Posterior cingulate gyrus (tissue), 11 donors: ENCODE data around the gene GABRD.
A peak's percentile ranks its signal among the peaks of the same experiment; 100 is the strongest.
"Not testable (repeated sequence)": the region's sequence is repeated elsewhere in the genome, so short reads cannot be mapped to it uniquely, and the experiment has no call there.

Experiments used
- DNase-seq, 10 donors: peaks; one replicate each; pipeline versions ENCODE4 v3.0.0 to v3.0.0-alpha.2; 2020 to 2021; ENCODE audit warnings: mixed read lengths in 3 of 10
- intact Hi-C: fragments of 100-400 bp; cut with DNase I; formaldehyde crosslinking; loops from one replicate; pipeline ENCODE4 v1.15.1; 2023

The GABRD gene, protein sequence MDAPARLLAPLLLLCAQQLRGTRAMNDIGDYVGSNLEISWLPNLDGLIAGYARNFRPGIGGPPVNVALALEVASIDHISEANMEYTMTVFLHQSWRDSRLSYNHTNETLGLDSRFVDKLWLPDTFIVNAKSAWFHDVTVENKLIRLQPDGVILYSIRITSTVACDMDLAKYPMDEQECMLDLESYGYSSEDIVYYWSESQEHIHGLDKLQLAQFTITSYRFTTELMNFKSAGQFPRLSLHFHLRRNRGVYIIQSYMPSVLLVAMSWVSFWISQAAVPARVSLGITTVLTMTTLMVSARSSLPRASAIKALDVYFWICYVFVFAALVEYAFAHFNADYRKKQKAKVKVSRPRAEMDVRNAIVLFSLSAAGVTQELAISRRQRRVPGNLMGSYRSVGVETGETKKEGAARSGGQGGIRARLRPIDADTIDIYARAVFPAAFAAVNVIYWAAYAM

GRCh38 chr1:2019172-2019543, at the start of gene GABRD:
TSS of gene GABRD (plus strand) at chr1:2019345. CDS start at chr1:2019424, 79 bp downstream.
- intact Hi-C loops = no loop called here
- peak in 2 of 10 donors; percentile 76 to 88 for DNase-seq

GRCh38 chr1:1969505-1969900, 49.6 kb upstream of the GABRD start:
- intact Hi-C loops = no loop called here
- no peak for DNase-seq

- DNase-seq = no peak
- intact Hi-C loops = no loop called here
Measured at GRCh38 chr1:1969953-1970716, 49.0 kb upstream of the GABRD start.

- no peak for DNase-seq
- intact Hi-C loops = no loop called here
Measured at GRCh38 chr1:1971017-1971416, 48.1 kb upstream of the GABRD start.

- intact Hi-C loops = no loop called here
- no peak for DNase-seq
Measured at GRCh38 chr1:1971688-1972087, 47.5 kb upstream of the GABRD start.

DNA sequence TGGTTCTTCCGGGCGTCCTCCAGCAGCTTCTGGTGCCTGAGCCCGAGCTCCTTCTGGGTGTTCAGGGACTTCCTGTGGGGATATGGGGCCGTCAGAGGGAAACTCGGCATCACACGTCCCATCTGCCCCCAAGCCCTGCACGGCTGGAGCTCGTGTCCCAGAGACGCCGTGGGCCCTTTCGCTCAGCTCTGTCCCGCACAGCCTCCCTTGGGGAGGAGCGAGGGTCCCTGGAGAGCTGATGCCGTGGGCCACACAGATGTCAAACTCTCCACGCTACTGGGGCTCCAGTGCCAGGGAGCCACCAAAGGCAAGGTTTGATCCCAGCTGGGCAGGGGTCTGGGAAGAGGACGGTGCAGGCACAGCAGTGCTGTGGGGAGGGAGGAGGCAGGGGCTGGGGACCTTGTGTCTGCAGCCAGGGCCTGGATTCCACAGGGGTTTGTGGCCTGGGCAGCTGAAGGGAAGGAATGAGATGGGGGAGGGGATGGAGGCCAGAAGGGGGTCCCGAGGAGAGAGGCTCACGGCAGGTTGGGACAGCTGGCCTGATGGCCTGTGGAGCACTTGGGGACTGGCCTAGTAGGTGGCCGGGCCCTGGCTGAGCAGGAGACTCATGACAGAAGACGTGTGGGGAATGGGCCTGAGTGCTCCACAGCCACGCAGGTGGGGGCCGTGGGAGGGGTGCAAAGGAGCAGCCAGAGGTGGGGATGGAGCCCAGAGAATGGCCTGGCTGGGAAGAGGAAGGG, 46.0 kb upstream of the GABRD start:
- peak in 1 of 10 donors; percentile 79 for DNase-seq
- intact Hi-C loops = no loop called here

- intact Hi-C loops = no loop called here
- DNase-seq = peak in 1 of 10 donors; percentile 87
Measured at GRCh38 chr1:1973716-1974642, 45.2 kb upstream of the GABRD start.

DNA sequence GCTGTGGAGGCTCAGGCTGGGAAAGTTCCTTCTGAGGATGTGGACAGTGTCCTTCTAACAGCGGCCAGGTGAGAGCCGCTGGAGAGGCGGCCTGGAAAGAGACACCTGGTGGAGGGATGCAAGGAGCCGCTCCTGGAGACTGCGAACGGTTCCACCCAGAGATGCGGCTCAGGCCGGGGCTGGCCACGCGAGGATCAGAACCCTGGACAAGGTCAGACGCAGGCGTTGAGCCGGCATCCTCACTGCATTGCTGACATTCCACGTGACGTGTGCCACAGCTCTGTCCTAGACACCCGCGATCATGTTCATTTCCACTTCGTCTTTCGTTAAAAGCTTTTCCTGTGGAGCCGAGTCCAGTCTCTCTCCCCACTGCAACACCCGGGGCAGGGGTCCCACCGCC, 44.3 kb upstream of the GABRD start:
- DNase-seq = no peak
- intact Hi-C loops = no loop called here

DNA sequence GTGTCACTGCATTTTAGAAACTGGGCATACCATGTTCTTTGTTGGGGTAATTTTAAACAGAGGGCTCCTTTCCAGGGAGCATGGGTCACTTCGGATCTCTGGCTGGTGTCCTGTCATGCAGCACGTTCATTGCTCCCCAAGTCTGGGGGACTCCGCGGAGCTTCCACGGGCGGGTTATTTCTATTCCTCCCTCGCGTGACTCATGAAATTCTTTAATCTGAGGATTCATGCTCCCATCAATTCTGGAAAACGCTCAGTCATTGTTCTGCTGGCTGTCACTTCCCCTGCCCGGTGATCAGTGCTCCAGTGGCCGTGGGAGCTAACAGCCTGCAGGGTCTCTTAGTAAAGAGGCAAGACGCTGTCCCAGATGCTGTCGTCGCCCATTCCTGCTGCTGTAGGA, 43.6 kb upstream of the GABRD start:
- no peak for DNase-seq

GRCh38 chr1:1976031-1976430, 43.1 kb upstream of the GABRD start:
- no peak for DNase-seq
- intact Hi-C loops = no loop called here

More for the DNA sequence above, 43.6 kb upstream of the GABRD start:
- intact Hi-C loops = no loop called here

GRCh38 chr1:1978108-1978507, 41.0 kb upstream of the GABRD start:
- no peak for DNase-seq
- intact Hi-C loops = no loop called here

GRCh38 chr1:1978690-1979481, 40.3 kb upstream of the GABRD start:
- intact Hi-C loops, DNase-seq: not testable (repeated sequence)

DNA sequence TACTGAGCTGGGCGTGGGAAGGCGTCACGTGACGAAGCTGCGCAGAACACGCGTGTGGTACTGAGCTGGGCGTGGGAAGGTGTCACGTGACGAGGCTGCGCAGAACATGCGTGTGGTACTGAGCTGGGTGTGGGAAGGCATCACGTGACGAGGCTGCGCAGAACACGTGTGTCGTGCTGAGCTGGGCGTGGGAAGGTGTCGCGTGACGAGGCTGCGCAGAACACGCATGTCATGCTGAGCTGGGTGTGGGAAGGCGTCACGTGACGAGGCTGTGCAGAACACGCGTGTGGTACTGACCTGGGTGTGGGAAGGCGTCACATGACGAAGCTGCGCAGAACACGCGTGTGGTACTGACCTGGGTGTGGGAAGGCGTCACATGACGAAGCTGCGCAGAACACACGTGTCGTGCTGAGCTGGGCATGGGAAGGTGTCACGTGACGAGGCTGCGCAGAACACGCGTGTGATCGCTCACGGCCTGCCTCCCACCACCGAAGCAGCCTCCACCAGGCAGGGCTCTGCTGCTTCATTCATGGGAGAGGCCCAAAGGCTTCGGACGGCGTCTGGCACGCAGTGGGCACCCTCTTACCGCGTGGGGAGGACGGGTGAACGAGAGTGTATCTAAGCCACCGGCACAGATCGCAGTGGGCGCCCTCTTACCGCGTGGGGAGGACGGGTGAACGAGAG, 39.5 kb upstream of the GABRD start:
- intact Hi-C loops = loop anchor here (1.0 kb wide), 1 partner anchor 11 kb away; no protein-coding TSS in a partner anchor
- DNase-seq = no peak

DNA sequence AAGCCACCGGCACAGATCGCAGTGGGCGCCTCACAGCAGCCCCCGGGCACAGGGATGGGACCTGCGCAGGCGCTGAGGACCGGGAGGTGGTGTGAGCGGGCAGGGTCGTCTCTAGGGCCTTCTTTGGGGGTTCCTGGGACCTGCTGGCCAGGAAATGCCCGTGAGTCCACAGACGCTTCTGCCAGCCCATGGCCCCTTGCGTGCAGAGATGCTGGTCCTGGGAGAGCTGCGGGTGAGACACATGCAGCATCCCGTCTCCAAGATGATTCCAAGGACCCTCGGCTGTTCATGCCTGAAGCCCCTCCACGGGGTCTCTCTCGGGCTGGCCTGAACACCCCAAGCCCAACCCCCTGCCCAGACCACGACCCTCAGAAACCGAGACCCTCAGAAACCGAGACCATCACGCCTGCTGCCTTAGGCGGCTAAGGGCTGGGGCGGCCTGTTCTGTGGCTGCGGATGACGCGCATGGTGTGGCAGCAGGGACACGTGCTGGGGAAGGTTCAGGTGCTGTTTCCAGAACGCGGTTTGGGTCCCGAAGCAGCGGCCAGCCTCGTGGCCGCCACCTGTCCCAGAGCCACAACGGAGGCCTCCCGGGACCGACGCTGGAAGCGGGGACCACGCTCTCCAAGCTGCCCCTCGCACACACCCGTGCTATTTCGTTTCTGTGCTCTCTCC, 38.5 kb upstream of the GABRD start:
- no peak for DNase-seq
- intact Hi-C loops = loop anchor here (1.0 kb wide), 1 partner anchor 12 kb away; no protein-coding TSS in a partner anchor

DNA sequence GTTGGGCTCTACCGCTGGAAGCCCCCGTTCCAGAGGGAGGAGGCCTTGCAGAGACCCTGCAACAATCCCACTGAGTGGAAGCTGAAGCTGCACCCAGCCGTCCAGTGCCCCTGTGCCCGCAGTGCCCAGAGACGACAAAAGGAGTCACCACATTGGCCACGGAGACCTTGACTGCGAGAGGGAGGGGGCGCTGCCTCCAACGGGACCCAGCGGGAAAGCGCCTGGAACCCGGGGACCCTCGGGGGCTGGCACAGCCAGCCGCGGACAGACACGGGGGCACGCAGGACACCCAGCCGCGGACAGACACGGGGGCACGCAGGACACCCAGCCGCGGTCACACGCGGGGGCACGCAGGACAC, 38.0 kb upstream of the GABRD start:
- intact Hi-C loops = no loop called here
- DNase-seq = no peak

GRCh38 chr1:1981631-1982327, 37.4 kb upstream of the GABRD start:
- peak in 1 of 10 donors; percentile 67 for DNase-seq
- intact Hi-C loops = not testable (repeated sequence)
